ENCODE results near the gene EMD.
"Not testable (repeated sequence)": the region's sequence is repeated elsewhere in the genome, so short reads cannot be mapped to it uniquely, and the experiment has no call there.

Gene EMD

DNA sequence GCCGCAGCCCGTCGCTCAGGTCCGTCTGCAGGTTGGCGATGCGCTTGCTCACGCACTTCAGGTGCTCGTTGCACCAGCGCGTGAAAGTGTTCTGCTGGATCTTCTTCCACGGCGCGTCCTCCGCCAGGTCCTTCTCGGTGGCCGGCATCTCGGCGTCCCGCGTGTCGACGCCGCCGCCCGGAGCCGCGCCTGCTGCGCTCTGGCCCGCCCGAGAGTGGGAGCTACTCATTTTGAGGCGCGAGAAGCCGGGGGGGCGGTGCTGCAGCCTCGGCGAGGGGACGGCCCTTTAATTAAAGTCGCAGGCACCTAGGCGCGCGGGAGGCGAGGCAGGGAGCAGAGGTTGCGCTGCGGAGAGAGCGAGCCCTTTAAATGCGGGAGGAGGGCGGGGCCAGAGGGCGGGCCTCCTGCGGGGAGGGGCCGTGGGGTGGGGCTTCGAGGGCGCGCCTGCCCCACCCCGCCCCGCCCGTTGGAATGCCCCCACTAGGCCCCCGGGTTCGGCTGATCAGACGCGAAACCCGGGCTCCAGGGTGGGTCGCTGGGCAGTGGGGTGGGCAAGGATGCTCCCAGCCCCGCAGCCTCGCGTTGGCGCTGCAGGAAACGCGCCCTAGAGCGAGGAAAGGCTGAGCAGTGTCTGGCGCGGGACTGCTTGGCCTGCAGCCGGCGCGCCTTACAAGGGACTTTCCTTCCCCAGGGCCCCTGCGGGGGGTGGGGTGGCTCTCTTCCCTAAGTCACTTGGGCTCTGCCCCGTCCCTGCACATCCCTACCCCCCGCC, 7.9 kb upstream of the EMD start:
- FAIRE-seq = peak; percentile 40
- peak; percentile 80 for DNase-seq (ENCODE audit: low spot score)

DNA sequence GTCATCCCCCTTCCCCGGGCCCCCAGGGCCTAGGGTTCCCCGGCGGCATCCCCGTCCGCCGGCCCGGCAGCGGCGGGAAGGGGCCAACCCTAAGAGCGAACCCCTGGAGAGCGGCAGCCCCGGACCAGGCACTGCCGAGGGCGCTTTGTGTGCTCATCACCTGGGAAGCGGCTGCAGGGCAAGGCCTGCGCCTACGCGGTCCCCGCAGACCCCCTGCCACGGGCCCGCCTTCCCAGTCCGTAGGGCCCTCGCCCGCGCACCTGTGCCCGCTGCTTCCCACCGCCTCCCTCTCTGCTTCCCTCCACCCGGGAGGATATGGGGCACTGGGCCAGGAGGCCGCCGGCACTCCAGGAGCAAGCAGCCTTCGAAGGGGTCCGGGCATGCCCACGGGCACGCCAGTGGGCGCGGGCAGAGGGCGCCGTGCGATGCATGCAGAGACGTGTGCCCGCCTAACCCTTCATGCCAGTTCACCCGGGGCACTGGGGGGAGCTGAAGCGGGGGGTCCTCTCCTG, 7.2 kb upstream of the EMD start:
- FAIRE-seq = no peak
- DNase-seq (ENCODE audit: low spot score) = no peak

DNA sequence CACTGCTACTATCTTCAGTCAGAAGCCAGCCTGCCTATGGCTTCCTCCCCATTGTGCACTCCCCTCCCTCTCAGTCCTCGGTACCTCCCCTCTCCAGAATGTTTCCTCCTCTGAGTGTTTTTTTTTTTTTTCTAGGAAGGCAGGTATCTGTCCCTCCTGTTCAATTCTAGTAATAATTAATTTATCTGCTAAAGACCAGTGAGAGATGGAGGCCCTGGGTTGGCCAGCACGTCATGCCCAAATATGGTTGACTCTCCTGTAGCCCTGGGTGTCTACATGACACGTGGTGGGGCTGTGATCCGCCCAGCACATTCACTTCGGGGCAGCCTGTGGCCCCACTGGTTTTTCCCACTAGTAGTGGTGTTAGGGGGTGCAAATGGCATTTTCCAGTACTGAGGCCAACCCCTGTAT, 6.5 kb upstream of the EMD start:
- FAIRE-seq (no peak), DNase-seq (ENCODE audit: low spot score) (no peak)

DNA sequence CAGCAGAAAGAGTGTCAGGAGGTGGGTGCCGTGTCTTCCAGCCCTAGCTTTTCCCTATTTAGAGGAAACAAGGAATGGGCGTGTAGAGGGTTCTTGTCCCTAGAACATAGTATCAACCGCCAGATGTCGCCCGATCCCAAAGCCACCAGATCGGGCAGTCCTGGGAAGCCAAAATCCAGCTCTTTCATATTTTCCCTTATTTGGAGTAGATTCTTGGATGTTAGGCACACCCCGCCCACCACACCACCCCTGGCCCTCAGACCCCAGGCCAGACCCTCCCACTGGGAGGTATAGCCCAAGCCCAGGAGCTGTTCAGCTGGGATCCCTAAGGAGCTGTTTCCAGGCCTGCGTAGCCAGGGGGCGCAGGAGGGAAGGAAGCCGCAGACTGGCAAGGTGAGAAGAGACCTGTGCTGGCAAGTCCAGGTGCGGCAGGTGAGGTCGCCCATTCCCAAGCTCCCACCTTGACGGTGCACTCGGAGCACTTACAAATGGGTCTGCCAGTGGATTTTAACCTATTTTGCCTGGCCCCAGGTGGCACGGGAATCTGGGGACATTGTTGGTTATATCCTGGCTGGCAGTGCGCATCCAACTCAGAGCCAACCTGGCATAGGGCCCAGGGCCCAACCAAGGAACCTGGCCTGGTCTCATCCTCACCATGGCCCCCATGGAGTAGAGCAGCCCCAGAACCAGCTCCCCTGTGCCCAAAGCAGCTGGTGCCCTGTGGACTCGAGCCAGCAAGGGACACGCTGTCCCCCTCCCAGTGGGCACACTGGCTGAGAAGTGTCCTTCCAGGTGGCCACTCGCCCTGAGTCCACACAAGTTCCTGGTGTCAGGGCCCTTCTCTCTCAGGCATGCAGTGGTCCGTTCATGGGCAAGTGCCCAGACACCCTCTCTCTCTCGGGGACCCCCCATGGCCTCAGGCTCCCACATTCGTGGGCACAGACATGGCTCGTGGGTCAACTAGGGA, 5.5 kb upstream of the EMD start:
- FAIRE-seq = no peak
- DNase-seq (ENCODE audit: low spot score) = peak; percentile 50

DNA sequence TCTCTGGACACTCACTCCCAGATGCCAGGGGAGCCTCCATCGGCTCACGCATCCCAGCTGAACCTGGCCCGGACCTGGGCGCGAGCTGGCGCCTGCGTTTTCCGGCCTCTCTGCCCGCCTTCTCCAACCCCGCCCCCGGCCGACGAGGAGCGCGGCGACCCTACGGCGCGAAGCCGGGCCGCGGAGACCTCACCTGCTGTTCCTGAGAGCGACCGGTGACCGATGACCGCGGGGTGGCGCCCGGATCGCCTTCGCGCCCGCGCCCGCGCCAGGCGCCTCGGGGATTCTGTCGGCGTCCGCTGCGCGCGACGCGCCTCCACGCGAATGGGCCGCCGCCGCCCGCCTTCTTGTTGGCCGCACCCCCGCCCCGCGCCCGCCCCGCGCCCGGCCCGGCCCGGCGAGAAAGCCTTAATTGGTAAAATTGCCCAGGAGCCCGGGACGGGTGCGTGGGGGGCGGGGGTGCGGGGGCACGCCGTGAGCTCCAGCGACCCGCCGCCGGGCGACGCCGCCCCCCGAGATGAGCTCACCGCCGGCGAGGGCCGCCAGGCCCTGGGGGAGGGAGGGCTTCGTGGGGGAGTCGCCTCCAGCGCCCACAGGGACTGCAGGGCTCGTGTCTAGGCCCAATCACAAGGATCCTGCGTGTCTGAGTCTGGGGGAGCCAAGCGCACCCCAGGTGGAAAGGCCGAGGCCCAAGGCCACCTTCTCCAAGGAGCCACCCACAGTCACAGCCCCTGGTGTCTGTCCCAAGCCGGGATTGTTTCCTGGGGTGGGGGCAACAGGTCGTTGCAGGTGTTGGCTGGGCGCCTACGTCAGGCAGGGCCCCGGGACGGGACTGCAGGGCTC, 4.6 kb upstream of the EMD start, which contains the start of gene FLNA:
FLNA (minus strand) TSS at position 322 of the 843 bp plus-strand sequence. CDS start 3,389 bp downstream, outside the sequence.
- FAIRE-seq (no peak), DNase-seq (ENCODE audit: low spot score) (no peak)

DNA sequence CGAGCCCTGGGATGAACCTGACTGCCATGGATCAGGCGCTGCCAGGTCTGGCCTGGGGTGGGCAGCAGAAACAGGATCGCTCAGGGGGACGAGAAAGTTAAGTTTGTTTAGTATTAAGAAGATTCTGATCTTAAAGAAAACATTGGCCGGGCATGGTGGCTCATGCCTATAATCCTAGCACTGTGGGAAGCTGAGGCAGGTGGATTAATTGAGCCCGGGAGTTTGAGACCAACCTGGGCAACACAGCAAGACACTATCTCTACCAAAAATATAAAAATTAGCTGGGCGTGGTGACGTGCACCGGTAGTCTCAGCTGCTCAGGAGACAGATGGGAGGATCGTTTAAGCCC, 4.0 kb upstream of the EMD start:
- no peak for DNase-seq (ENCODE audit: low spot score)
- FAIRE-seq = no peak

DNA sequence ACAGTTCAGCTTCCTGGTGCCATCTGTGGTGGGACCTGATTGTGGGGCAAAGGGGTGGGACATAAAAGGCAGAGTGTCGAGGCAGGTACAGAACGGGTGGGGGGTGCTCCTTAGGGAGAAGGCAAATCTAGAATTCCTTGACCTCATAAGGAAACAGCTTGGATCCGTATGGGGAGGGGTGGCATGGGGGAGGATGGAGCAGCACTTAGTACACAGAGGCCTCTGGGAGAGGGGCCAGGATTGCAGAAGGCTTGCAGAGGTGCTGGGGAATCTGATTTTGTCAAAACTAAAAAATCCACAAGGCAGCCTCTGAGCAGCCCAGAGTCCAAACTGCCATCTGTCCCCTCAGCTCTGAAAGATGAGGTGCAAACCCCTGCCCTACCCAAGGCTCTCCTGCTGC, 2.3 kb upstream of the EMD start:
- FAIRE-seq (no peak), DNase-seq (ENCODE audit: low spot score) (no peak)

DNA sequence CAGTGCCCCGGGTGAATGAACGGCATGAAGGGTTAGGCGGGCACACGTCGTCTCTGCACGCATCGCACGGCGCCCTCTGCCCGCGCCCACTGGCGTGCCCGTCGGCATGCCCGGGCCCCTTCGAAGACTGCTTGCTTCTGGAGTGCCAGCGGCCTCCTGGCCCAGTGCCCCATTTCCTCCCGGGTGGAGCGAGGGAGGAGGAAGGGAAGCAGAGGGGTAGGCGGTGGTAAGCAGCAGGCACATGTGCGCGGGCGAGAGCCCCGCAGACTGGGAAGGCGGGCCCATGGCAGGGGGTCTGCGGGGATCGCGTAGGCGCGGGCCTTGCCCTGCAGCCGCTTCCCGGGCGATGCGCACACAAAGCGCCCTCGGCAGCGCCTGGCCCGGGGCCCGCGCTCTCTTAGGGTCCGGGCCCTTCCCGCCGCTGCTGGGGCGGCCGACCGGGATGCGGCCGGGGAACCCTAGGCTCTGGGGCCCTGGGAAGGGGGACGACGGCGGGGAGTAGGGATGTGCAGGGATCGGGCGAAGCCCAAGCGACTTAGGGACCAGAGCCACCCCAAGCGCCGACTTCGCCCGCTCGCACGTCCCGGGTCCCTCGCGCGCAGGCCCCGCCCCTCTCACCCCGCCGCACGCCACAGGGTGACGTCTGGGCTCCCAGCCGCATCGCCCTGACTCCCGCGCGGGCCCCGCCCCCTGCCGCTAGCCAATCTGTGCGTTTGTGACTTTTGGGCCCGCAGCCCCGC, 866 bp upstream of the EMD start:
- FAIRE-seq = no peak
- no peak for DNase-seq (ENCODE audit: low spot score)

DNA sequence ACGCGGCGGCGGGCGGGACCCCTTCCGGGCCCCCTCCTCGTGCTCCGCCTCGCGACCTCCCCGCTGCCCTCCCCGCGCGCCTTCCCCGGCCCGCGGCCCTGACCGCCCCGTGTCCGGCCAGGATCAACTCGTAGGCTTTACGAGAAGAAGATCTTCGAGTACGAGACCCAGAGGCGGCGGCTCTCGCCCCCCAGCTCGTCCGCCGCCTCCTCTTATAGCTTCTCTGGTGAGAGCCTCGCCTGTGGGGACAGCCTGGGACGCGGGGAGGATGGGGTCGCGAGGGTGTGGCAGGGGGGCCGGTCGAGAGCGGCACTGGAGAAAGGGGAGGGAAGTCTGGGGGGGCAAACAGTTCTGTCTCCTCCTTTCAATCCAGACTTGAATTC, 465 bp downstream of the EMD start:
- no peak for DNase-seq (ENCODE audit: low spot score)
- FAIRE-seq = no peak

DNA sequence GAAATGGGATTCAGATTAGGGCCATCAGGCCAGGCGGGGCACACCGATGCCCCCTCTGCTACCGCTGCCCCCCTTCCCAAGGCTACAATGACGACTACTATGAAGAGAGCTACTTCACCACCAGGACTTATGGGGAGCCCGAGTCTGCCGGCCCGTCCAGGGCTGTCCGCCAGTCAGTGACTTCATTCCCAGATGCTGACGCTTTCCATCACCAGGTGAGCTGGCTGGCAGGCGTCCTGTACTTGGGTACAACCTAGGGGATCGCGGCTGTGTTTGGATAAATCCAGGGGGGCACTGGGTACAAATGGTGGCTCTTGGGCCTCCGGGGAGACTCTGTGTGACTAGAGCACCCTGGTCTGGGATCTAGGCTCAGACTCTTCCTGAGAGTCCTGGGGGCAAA, 1.1 kb downstream of the EMD start:
- FAIRE-seq (no peak), DNase-seq (ENCODE audit: low spot score) (no peak)

DNA sequence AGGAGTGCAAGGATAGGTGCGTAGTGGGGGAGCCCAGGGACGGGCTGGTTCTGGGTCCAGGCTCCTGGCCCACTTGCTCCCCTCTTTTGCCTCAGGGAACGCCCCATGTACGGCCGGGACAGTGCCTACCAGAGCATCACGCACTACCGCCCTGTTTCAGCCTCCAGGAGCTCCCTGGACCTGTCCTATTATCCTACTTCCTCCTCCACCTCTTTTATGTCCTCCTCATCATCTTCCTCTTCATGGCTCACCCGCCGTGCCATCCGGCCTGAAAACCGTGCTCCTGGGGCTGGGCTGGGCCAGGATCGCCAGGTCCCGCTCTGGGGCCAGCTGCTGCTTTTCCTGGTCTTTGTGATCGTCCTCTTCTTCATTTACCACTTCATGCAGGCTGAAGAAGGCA, 1.7 kb downstream of the EMD start:
- FAIRE-seq = no peak
- DNase-seq (ENCODE audit: low spot score) = no peak

DNA sequence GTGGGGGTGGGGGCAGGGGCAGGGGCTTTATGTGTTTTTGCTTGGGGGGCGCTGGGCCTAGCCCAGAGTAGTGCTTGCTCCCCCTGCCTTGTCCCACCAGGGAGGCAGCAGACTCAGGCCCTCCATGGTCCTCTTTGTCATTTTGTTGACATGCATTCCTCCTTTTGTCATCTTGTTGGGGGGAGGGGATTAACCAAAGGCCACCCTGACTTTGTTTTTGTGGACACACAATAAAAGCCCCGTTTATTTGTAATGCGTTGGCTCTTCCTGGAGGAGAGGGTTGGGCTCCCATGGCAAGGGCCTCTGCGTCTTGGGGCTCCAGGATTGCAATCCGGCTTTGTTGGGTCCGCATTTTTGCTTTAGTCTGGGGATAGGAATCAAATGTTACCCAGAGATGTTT, 2.2 kb downstream of the EMD start:
- DNase-seq (ENCODE audit: low spot score) = no peak
- FAIRE-seq = no peak

DNA sequence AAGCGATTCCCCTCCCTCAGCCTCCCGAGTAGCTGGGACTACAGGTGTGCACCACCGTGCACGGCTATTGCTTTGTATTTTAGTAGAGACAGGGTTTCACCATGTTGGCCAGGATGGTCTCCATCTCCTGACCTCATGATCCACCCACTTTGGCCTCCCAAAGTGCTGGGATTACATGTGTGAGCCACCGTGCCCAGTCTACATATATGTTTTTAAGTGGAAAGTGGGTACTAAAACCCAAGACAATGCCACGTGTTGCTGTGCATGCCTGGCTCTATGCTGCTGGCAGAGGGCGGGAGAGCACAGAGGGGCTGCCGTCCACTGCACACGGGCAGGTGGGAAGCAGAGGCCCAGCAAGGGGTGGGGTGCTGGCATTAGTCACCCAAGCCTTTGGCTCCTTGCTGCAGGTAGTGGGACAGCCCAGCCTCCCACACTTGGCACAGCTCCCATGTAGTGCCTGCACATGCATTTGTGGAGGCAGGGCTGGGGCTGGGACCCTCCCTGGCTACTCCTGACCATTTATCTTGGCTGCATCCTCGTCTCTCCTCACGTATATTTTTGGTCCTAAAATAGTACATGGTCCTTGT, 3.5 kb downstream of the EMD start:
- FAIRE-seq (no peak), DNase-seq (ENCODE audit: low spot score) (no peak)

DNA sequence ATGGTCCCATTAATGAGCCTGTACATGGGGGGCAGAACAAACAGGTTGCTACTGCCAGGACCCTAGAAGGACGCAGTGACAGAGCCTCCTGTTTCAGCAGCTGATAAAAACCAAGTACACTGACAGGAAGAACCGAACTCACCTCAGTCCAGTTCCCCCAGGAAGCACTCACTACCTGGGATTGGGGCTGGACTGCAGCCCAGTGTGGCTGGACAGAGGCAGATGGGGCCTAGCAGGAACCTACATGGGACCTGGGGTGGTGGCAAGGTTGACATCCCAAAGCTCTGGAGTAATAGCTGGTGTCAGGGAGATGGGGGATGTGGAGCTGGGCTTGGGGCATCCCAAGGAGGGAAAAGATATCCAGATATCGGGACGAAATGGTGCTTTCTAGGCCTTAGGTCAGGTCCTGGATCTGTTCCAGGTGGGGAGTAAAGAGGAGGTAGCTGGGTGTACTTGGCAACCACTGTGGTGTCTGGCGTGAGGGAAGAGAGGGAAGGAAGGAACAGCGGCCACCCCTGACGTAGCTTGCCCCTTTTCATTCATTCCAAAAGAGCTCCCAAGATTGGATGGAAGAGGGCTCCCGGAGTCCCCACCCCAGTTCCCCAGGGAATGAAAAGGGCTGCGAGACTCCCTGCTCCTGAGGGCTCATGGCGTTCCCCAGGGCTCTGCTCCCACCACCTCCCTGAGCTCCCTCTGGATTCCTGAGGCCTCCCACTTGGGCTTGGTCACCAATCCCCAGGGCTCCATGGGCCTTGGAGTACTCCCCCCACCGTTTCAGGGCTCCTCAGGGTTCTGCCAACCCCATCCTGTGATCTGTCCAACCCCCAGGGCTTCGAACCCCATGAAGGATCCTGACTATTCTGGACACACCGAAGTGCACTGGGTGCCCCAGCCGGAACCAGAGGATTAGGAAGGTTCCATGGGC, 4.5 kb downstream of the EMD start:
- FAIRE-seq (no peak), DNase-seq (ENCODE audit: low spot score) (no peak)

DNA sequence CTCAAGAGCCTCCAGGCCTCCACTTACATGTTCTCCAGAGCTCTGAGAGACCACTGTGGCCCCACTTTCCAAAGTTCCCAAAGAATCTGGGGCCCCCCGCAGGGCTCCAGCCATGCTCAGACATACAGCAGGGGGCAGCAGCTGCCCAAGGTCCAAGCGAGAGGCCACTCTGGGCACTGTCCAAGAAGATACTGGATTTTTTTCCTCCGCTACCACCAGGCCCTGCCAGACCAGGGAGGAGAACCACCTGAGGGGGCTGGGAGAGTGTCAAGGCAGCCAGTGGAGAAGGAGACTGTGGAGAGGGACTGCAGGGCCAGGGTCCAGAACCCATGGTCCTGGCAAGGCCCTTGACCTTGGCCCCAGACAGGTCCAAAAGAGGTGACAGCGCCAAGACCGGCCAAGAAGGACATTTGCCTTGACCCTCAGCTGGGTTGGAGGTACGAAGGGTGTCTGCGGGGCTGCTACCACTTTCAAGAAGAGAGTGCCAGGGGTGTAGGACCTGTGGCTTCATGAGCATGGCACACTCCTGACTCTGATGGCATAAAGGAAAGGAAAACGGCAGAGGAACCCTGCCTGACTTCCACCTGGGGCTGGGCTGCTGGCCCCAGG, 5.3 kb downstream of the EMD start:
- DNase-seq (ENCODE audit: low spot score) (no peak), FAIRE-seq (no peak)

DNA sequence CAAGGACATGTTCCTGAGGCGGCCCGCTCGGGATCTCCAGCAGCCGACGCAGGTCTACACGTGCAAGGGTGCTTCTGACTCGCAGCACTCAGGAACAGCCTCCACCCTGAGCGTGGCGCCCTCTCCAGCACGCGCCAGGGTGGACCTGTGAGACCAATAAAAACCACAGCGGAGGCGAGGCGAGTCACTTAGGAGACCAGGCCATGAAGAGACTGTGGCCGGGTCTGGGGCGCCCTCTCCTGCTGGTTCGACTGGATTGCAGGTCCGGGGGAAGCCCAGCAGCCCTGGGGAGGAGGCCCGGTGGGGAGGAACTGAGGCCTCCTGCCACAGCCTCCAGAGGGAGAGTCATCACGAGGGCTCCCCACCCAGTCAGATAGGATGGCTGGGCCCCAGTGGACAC, 9.0 kb downstream of the EMD start:
- peak; percentile 95 for FAIRE-seq
- not testable (repeated sequence) for DNase-seq (ENCODE audit: low spot score)

DNA sequence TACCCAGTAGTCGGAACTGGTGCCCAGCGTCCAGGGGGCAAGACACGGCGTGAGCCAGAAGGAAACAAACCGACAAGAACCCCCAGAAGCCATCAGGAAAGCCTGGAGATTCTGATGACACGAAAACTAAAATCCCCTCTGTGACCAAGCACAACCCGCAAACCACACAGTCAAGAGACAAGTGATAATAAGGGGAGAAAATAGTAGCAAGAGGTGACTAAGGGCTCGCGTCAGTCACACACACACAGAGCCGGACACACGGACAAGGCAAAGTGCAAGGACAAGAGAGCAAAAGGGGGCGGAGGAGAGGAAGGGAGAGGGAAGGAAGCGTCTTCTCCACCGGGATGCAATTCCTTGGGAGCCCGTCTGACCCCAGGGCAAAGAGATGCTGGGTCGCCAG, 9.6 kb downstream of the EMD start:
- FAIRE-seq = peak; percentile 50
- not testable (repeated sequence) for DNase-seq (ENCODE audit: low spot score)

DNA sequence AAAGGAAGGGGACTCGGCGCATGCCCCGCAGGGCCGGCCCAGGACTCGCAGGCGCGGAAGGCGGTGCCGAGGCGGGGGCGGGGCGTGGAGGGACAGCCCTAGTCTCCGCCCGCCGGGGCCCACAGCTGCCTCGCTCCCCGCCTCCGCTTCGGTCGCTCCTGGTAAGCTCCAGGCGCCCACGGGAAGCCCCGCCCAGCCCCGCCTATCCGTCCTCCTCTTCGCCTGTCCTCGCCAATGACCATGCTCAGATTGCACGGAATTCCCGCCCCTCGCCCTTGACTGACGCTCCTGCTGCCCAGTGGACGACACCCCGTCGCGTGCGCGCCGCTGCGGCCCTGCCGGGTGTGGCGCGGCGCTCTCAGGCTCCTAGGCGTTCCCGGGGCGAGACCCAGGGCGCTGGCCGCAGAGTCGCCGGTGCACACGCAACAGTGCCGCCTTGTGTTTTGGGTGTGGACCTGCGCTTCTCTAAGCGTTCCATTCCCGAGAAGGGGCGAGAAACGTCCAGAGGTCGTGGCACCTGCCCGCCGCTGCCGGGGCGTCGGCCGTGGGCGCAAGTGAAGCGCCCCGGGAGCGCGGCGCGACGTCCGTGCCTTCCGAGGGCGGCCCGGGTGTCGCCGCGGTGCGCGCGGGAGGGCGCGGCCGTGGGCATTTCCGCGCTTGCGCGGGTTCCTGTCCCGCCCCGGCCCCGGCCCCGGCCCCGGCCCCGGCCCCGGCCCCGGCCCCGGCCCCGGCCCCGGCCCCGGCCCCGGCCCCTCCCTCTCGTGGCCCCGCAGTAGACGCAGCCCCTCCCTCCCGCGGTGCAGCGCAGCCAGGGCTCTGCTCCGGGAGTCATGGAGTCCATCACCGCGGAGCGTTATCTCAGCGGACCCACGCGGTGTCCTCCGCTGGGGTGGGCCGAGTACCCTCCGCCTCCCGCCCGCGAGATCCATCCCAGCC, 11.0 kb downstream of the EMD start:
- DNase-seq (ENCODE audit: low spot score) = not testable (repeated sequence)
- peak; percentile 98 for FAIRE-seq

Data from urothelium cell line (cell line).